NCI-H2171 treated with DMSO at 0.1 percent for 48 hours (cell line): Measurements from ENCODE around the gene TFEB.

Experiments
- DNase-seq: peaks from one replicate; lab custom pipeline; 2025; lab: John Stamatoyannopoulos, UW

The TFEB gene

DNA sequence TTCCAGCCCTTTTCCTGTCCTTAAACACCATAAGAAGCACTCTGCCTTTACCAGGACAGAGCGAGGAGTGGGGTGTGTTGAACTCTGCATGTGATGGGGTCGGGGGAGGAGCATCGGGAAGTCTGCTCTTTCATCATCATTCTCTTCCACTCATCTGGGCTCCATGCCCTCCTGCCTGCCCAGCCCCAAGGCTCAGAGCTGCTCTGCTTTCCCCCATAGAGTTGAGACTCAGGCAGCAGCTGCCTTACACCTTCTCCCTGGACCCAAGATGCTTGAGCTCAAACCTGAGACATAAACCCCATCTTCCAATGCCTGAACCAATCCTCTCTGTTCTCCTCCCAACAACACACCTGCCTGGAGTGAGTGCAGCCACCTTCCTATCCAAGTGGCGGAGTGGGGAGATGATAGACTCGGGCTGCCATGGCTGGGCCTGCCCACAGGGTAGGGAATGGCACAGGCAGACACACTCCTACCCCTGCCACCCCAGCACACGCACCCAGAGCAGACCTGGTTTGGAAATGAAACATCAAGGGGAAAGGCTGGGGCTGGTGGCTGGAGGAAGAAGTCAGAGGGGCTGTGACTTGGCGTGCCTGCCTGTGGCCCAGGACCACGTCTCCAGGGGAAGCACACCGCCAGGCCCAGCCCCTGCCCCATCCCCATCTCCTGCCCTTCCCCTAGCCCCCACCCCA, 28.4 kb downstream of the TFEB start:
- no peak for DNase-seq

DNA sequence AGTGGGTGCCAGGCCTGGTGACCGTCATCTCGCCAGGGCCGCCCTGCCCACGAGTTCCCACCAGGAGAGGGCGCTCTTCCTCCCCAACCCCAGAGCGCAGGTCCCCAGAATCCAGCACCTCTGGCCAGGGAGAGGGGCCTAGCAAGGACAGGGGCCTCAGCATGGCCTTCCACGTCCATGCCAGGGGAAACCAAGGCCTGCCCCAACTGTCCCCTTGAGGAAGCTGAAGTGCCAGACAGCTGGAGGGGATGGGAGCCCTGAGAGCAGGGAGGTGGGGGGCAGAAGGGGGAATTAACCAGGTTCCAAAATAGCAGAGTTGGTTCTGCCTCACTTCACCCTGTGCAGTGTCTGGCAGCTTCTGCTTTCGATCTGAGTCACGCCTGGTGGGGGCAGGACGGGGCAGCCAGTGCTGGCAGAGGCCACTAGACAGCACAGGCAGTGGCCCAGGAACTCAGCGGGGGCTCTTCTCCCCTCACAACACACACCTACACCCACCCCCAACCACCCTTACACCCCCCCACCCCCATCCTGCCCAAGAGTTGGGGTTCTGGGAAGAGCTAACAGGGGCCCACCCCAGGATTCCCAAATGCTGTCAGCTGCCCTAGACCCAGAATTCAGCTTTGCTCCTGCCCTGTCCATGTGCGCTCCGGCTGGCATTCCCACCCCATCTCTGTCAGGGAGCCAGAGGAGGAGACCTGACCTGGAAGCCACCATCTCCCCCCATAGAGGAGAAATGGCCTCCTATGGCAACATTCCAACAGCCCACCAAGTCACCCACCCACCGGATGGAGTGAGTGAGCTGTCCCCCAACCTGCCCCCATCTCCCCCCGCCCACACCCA, 29.2 kb downstream of the TFEB start:
- DNase-seq: peak; percentile 2

DNA sequence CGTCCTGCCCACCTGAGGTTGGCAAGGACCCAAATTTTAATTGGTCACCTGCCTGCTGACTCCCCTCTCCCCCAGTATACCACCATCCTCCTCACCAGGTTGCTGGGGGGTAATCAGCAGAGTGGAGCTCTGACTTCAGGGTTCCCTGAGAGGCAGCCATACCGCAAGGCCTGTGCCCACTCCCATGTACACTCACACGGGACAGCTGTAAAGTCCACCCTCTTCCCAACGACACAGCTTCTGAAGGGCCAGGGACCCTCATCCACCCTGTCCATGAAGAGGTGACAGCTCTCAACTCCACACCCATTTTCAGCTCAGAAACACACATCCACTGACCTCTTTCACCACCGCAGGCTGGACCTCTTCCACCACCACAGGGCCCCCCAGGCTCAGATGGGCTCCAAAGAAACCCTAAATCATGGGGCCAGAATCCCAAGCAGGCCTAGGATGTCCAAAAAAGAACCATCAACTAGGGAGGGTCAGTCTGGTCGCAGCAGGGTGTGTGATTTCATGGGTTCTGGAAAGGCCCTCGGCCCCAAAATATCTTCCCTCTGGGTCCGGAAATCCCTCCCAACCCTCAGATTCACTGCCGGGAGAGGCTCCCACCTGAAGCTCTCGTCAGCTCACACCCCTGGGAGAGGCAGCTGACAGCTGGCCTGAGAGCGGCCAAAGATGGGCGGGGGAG, 30.0 kb downstream of the TFEB start:
- no peak for DNase-seq

DNA sequence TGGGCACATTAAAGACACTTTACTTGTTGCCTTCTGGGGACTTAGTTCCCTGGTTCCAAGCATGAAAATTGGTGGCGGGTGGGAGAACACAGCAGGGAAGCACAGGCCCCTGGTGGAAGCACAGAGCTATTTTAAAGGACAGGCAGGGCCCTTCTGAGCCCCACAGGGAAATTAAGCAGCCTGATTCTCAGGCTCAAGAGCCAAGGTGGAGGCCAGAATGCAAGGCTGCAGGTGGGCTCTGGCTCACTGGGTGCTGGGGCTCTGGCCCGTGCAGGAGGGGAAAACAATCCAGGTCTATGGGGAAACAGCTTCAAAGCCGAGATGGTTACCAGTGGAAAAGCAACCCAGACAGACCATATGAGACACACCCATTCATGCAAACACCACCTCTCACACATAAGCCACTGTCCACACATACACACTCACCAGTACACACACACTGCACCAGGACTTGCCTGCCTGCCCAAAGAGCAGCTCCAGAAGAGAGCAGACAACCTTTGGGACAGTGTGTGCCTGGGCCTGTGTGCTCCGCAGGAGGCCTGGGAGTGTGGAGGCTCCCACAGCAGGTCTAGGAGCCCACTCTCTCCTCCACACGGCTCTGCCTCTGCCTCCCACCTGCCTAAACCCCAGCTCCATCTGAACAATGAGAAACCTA, 30.6 kb downstream of the TFEB start:
- DNase-seq: no peak

DNA sequence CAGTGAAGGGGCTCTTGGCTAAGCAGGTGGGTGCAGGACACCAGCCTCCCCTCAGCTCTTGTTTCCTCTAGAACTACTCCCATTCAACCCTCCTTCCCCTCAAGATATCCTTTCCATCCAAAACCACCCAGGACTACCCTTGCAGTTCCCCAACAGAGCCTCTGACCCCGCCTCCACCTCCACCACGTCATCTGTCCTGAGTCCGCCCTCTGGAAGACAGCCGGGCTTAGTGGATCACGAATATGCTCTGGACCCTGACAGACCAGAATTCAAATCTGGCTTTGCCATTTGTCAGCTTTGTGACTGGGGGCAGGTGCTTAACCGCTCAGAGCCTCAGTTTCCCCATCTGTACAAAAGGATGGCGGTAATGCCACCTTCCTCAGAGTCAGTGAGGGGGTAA, 31.4 kb downstream of the TFEB start:
- no peak for DNase-seq

DNA sequence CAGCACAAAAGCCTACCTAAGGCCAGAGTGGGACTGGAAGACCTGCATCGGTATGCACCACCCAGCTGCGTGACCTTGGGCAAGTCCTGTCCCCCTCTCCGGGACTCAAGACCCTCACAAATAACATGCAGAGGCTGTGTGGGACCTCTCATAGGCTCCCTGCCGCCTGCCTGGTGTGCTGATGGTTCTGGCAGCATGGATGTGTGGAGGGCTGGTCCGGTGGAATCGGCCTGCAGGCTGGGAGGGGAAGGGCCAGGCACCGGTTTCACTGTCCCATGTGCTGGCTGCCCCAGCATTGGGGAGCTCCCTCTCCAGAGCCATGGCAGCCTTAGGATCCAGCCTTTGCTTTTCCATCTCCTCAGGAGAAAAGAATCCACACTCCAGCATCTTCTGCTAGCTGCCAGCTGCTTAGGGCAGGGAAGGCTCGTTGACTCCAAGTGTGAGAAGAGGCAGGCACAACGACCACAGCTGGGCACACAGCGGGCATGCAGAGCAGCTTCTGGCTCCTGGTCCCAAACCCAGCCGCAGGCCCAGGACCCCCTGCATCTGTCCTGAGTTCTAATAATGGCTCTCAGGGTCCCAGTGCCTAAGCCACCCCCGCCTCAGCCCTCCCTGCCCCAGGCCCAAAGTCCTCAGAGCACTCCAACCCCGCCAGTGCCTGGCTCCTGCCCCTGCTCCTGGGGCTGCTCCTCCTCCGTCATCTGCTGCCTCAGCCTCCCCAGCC, 32.5 kb downstream of the TFEB start:
- DNase-seq: no peak

DNA sequence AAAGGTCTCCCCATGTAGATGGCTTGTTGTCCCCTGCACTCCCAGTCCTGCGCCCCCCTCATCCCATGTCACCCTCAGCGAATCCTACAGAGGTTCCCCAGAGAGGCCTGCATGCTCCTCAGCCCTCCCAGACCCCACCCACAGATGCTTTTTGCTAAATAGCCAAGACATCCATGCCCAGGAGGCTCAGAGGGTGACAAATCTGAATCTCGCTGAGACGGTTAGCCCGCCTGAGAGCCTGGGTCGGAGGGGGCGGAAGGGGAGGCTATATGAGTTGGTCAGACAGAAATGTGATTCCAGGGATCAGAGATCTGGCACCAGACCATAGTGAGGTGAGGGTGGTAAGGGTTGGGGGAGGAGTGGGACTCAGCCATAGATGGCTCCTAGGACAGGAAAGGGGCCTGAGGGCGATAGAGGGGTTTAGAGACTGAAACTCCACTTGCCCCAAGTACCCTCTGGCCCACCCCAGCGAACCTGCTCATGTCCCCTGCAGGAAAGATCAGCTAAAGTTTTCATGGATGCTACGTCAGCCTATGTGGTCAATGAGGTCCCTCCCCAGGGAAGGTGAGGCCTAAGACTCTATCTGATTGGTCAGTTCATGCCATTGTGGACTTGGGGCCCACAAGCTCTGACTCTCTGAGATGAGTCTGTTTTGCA, 33.2 kb downstream of the TFEB start:
- DNase-seq: no peak

DNA sequence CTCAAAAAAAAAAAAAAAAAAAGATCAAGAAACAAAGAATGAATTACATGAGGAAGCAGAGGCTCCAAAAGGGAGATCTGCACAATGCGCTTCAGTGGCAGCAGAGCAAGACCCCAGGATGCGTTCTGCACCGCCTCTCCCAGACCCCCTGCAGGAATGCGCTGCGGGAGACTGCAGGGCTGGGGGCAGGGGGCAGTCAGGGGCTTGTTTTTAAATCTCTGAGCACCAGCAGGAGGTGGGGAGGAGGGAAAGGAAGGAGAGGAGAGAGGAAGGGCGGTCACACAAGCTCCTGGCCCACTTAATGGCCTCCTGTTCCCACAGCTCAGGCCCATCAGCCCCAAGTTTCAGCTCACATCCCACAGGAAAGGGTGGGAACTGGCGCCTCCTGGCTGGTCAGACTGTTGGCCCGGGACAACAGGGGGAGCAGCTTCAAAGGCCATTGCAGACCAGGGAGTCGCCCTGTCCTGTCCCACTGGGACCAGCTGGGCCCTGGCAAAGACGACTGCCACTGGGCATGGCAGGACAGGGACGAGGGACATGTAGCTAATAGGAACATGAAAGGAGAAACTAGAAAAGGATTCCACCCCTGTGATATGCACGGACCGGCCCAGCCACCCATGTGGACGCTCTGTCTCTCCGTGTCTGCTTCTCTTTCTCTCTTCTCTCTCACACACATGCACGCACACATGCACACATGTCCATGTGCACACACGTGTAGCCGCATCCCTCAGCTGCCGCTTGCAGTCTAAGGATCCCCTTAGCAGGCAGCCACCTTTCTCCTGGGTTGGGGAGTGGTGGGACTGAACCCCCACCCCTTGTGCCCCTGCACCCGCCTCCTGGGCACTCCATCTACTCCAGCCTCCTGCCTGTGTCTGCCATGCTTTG, 34.7 kb downstream of the TFEB start:
- no peak for DNase-seq

DNA sequence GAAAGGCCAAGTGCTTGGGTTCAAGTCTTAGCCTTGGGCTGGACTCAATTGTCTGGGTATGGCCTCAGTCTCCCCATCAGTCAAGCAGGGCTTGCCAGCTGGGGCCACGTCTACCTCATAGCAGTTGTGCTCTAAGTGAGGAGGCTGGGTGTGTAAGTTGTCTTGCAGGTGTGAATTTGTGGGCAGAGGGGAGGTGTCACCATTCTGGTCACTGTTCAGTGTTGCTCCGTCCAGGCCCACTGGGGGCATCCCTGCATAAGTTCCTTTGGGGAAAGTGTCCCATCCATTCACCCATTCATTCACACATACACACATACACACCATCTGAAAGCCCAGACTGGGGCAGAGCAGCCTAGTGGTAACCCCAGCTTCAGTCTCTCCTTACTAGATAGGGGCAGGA, 36.3 kb downstream of the TFEB start:
- no peak for DNase-seq

DNA sequence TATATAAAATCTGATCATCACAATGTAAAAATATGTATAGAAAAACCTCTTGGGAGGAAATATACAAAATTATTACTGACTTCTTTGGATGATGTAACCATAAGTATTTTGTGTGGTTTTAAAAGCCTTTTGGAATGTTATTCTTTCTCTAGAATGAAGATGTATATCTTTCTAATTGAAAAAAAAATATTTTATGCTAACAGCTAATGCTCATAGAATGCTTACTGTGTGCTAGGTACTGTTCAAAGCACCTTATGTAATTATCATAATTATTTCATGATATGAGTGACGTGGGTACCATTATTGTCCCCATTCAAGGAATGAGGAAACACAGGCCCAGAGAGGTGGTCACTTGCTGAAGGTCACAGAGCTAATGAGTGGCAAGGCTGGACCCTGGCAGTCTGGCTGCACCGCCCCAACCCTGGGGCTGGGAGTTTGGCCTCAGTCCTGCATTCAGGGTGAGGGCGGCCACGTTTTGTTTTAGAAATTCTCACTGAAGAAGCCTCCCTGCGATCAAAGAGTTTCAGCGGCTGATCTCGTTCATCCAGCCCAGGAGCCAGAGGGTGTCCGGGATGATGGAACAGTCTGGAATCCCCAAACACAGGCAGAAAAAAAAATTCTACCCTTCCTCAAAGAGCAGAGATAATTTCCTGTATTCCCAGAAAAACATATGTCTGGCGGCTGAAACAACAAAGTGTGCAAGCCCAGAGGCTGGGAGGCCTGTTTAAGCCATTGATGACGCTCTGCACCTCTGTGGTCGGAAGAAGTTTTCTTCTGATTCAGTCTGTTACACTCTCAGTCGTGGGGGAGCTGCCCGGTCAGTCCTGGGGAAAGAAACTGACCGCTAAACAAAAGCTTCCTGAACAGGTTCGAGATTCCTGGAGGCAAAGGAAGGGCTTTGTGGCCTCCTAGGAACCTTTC, 37.3 kb downstream of the TFEB start:
- no peak for DNase-seq

DNA sequence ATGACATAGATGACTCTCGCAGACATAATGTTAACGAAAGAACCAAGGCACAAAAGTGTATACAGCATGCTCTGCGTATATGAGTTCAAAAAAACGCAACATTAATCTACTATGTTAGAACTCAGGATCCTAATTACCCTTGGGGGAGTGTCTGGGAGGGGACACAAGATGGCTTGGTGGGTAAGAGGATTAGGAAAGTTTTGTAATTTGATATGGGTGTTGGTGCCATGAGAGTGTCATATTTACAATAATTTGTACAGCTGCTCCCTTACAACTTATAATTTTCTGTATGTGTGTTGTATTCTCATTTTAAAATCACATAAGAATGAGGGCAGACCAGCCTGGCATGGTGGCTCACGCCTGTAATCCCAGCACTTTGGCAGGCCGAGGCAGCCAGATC, 38.6 kb downstream of the TFEB start:
- peak; percentile 65 for DNase-seq

DNA sequence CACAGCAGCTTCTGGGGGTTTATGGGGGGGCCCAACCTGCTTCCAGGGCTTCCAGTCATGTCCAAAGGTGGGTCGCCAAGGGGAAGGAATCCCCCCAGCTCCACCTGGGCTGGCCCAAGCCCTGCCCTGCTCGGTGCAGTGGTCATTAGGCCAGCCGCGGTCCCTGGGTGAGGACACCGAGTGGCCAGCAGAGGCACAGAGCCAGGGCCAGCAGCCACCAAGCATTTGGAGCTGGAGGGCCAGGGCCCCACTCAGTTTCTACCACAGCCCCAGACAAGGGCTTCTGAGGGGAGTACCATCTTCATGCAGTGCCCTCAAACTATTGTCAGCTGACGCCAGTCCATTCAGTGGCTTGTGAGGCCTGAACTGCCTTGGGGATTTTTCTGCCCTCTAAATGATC, 39.6 kb downstream of the TFEB start:
- no peak for DNase-seq

DNA sequence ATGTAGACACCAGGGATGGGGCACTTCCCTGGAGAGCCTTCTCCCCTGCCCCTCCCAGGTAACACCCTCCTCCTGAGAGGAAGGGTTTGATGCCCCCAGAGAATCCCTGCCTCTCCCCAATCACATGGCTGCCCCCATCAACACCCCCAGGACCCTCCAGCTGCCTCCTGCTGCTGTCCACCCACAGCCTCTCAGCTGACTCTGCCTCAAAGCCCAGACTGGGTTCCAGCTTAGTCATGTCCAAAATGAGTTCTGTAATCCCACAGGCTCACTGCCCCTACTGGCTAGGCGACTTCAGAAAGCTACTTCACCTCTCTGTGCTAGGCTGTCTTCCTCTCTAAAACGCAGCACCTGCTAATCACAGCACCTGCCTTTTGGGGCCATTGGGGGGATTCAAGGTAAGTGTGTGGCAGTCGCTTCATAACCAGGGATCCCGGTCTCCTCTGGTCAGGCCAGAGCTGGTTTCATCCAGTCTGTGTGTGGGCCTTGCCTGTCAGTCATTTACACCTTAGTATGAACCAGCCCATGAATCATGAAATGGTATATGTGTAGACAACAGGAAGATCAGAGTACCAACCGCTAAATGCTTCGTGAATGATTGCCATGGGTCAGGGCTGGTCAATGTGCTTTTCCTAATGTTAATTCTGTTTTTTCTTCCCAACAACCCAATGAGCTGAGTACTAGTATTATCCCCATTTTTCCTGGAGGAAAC, 40.4 kb downstream of the TFEB start:
- DNase-seq: no peak

DNA sequence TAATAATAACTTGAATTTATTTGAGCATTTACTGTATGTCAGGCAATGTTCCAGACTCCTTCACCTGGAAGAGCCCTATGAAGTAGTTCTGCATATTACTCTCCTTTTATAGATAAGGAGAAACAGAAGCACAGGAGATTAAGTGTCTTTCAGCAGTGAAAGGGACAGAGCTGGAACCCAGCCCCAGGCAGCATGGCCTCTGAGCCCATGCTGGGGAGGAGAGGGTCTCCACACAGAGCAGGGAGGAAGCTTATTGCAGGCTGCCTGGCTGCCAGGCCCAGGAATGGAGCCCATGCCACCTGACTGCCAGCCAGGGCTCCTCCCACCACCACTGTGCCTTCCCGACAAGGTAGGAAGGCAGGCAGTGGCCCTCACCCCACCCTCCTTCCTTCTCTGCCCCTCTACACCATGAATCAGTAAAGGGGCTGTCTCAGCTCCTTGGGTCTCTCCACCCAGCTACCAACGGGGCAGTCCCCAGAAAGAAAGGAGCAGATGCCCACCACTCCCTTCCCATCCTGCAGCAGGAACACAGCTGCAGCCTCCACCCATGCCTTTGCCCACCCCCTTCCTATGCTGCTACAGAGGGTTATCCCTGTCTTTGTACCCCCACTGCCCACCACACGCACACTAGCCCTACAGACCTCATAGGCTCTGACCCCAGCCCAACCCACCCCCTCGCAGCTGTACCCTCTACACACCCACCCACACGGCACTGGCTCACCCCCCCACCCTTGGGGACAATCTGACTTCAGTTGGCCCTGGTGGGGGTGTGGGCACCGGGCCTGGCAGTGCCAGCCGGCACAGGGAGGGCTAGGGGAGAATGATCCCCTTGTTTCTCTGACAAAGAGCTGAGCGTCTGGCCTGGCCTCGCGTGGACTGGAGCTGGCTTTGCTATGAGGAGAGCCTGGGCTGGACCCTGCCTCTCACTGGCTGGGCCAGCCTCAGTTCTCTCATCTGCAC, 41.8 kb downstream of the TFEB start:
- no peak for DNase-seq

DNA sequence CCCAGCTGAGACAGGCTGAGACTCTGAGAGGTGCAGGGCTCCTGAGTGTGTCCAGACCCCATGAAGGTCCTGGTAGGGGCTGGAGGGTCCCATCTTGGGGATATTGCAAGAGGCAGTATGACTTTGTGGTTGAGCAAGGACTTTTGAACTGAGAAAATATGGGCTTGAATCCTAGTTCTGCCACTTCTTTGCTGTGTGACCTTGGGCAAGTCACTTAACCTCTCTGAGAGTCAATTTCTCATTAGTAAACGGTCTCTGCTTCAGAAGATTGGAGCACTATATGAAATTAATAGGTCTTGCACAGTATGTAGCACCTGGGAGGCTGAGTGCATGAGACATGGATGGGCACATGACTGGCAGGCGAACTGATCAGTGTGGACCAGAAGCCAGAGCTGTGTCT, 42.7 kb downstream of the TFEB start:
- DNase-seq: no peak

DNA sequence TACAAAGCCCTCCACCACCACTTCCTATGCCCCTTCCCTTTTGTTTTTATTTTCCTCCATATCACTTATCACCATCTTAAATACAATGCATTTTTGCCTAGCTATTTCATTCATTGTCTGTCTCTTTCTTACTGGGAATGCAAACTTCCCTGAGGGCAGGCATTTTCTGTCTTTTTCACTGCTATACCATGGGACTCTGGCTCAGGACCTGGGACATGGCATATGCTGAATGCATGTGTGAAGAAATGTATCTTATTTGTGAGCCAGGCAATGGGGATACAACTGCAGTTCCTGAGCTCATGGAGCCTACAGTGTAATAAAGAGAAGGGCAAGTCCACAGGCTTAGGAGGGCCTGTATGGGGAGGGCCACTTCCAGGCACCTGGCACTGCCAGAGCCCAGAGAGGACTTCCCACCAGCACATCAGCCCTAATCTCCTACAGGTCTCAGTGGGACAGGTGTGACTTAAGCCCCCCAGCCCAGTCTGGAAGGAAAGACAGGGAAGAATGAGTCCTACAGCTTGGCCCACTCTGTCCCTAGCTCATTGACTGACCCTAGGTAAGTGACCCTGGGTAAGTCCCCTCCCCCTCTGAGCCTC, 43.2 kb downstream of the TFEB start:
- DNase-seq: no peak
